GM12878 (cell line): ENCODE measurements around the gene CAPN1.

ENCODE experiments used
- CBX5 ChIP-seq: sonication (generic); IDR thresholded peaks from 2 replicates; pipeline ENCODE4 v1.6.1; 2016; ENCODE audit warnings: low read depth, moderate library complexity, mild to moderate bottlenecking, inconsistent platforms
- CTCF ChIP-seq, 3 experiments: IDR thresholded peaks in 2 of 3; conservative IDR thresholded peaks in 1 of 3; 2 replicates each; pipeline ENCODE4 v1.5.1; 2011; ENCODE audit warnings: low read depth in 3 of 3, low read length in 3 of 3, mild to moderate bottlenecking in 3 of 3, control low read depth in 2 of 3, moderate library complexity in 2 of 3, inconsistent platforms in 1 of 3, mixed read lengths in 1 of 3; ENCODE audit not compliant: control insufficient read depth in 2 of 3, insufficient read depth in 1 of 3; ENCODE audit errors: extremely low read depth in 1 of 3
- FOS ChIP-seq: IDR thresholded peaks from 3 replicates; pipeline ENCODE4 v1.6.1; 2011; ENCODE audit warnings: borderline replicate concordance; ENCODE audit not compliant: insufficient read length; ENCODE audit errors: extremely low read depth
- IRF4 ChIP-seq: IDR thresholded peaks from 2 replicates; pipeline ENCODE4 v1.6.1; 2011; ENCODE audit warnings: low read depth, low read length
- RCOR1 ChIP-seq: conservative IDR thresholded peaks from 2 replicates; pipeline ENCODE4 v1.6.1; 2012; ENCODE audit warnings: low read depth, low read length, improper control_type of control experiment
- SMC3 ChIP-seq: IDR thresholded peaks from 2 replicates; pipeline ENCODE4 v1.6.1; 2011; ENCODE audit warnings: low read length, improper control_type of control experiment, borderline replicate concordance
- SREBF1 ChIP-seq: IDR thresholded peaks from 2 replicates; pipeline ENCODE4 v1.6.1; 2012; ENCODE audit warnings: mild to moderate bottlenecking, low read length
- STAT3 ChIP-seq: IDR thresholded peaks from 2 replicates; pipeline ENCODE4 v1.6.1; 2011; ENCODE audit warnings: low read depth, low read length, improper control_type of control experiment
- ZNF384 ChIP-seq: IDR thresholded peaks from 2 replicates; pipeline ENCODE4 v1.6.1; 2012; ENCODE audit warnings: low read depth, mild to moderate bottlenecking, low read length, improper control_type of control experiment, borderline replicate concordance

- no peak for TF ChIP-seq CTCF (IDR thresholded peaks at IDR 0.05 in 2 of 3, conservative IDR thresholded peaks at IDR 0.05 in 1 of 3; ENCODE audit: control insufficient read depth in 2 of 3, extremely low read depth in 1 of 3, insufficient read depth in 1 of 3, low read depth in 3 of 3, low read length in 3 of 3)
- TF ChIP-seq IRF4, result no peak
- no peak for TF ChIP-seq RCOR1
- no peak for TF ChIP-seq FOS
- TF ChIP-seq STAT3, result no peak
- no peak for TF ChIP-seq CBX5
- no peak for TF ChIP-seq ZNF384
- TF ChIP-seq SMC3, result no peak
- no peak for TF ChIP-seq SREBF1
These were observed 44.3 kb downstream of the CAPN1 start for GRCh38 chr11:65226103-65226442.
